MCF 10A (cell line): Measurements from ENCODE around the gene GPSM3. TPM values are rescaled to one million over a fixed set of nuclear protein-coding genes. Genes with fewer than 3 reads are reported as not detected.

Source experiments
- BruUV-seq: library from RNA; stranded (reverse); fragments of 400-500 nt; replicated peaks from 2 replicates; lab custom pipeline; 2021; lab: Mats Ljungman, UMichigan
- CTCF ChIA-PET: fragments of 300-600 bp; sonication (Branson Sonifier 250); formaldehyde crosslinking; extraction: SDS; loops from one replicate; lab custom pipeline; 2021; ENCODE audit warnings: antibody characterized with exemption, inconsistent platforms; lab: Yijun Ruan, JAX
- POLR2A ChIA-PET: fragments of 300-600, 350-650 bp; sonication (Branson Sonifier 250); formaldehyde crosslinking; extraction: SDS; loops from one replicate; lab custom pipeline; 2020; ENCODE audit warnings: antibody characterized with exemption, inconsistent platforms; lab: Yijun Ruan, JAX
- DNase-seq: peaks from one replicate; pipeline ENCODE4 v3.0.0-alpha.2; 2018; ENCODE audit not compliant: unreplicated experiment
- H3K27ac Mint-ChIP-seq: one replicate; pipeline ENCODE4 v1.8.0; 2022; ENCODE audit warnings: mild to moderate bottlenecking, low read depth, mixed read lengths; ENCODE audit not compliant: unreplicated experiment
- H3K27me3 Mint-ChIP-seq: one replicate; pipeline ENCODE4 v1.8.0; 2022; ENCODE audit warnings: mixed read lengths; ENCODE audit not compliant: insufficient read depth, unreplicated experiment
- H3K36me3 Mint-ChIP-seq: one replicate; pipeline ENCODE4 v1.8.0; 2022; ENCODE audit warnings: mild to moderate bottlenecking, moderate library complexity, mixed read lengths; ENCODE audit not compliant: insufficient read depth, unreplicated experiment
- H3K4me1 Mint-ChIP-seq: one replicate; pipeline ENCODE4 v1.8.0; 2022; ENCODE audit warnings: mixed read lengths; ENCODE audit not compliant: insufficient read depth, unreplicated experiment
- H3K4me3 Mint-ChIP-seq: one replicate; pipeline ENCODE4 v1.8.0; 2022; ENCODE audit warnings: mild to moderate bottlenecking, moderate library complexity, mixed read lengths; ENCODE audit not compliant: unreplicated experiment
- H3K9me3 Mint-ChIP-seq: one replicate; pipeline ENCODE4 v1.8.0; 2022; ENCODE audit warnings: mixed read lengths; ENCODE audit not compliant: unreplicated experiment
- CTCF ChIP-seq: fragments of 200-600 bp; IDR thresholded peaks from one replicate; pipeline ENCODE4 v1.8.0; 2022; ENCODE audit warnings: antibody characterized with exemption, mild to moderate bottlenecking; ENCODE audit not compliant: unreplicated experiment
- intact Hi-C: fragments of 100-400 bp; cut with micrococcal nuclease; formaldehyde crosslinking; loops from 2 replicates; pipeline ENCODE4 v1.14.1; 2022
- total RNA-seq: library from RNA; stranded (reverse); gene quantifications from 2 replicates; pipeline ENCODE4 v1.2.3, GENCODE V29; 2022

The GPSM3 gene
- total RNA-seq, 1 experiment from 2014 or later: 0.84 TPM

- Mint-ChIP-seq H3K36me3 (peaks cover 70% of the 10 kb centered on the region), H3K4me3 (no peak within 1 kb of the TSS), H3K9me3 (no peaks in the 10 kb centered on the region), H3K27me3 (no peaks in the 10 kb centered on the region), H3K4me1 (peaks cover 41% of the 10 kb centered on the region), H3K27ac (no peak within 1 kb of the TSS)
- no peak for DNase-seq
- no peak for TF ChIP-seq CTCF
- ChIA-PET CTCF (no interaction called here), POLR2A (no interaction called here)
- no TSS peak for BruUV-seq
- intact Hi-C loops: no loop called here
These were observed 8.3 kb downstream of the GPSM3 start, which contains the start of gene AGER for GRCh38 chr6:32184084-32184640. TSS of gene AGER (minus strand) at chr6:32184253. CDS start at chr6:32184222, 31 bp downstream.

- H3K27ac Mint-ChIP-seq: no peak overlapping the region
- H3K4me3 Mint-ChIP-seq: no peak overlapping the region
- ChIA-PET POLR2A (no interaction called here), CTCF (interaction anchor here (0.7 kb wide), 1 partner anchor 9 kb away, joined by 3 read pairs; no protein-coding TSS in a partner anchor)
- TF ChIP-seq CTCF: no peak
- H3K27me3 Mint-ChIP-seq: no peaks in the 10 kb centered on the region
- H3K36me3 Mint-ChIP-seq: peaks cover 76% of the 10 kb centered on the region
- intact Hi-C loops: no loop called here
- no peaks in the 10 kb centered on the region for H3K9me3 Mint-ChIP-seq
- no TSS peak for BruUV-seq
- DNase-seq: no peak
- H3K4me1 Mint-ChIP-seq: peaks cover 41% of the 10 kb centered on the region
These were observed 8.9 kb downstream of the GPSM3 start for GRCh38 chr6:32183483-32184083.

- Mint-ChIP-seq H3K27ac (no peak overlapping the region), H3K4me3 (no peak overlapping the region), H3K9me3 (no peaks in the 10 kb centered on the region), H3K36me3 (peaks cover 78% of the 10 kb centered on the region), H3K27me3 (no peaks in the 10 kb centered on the region), H3K4me1 (peaks cover 41% of the 10 kb centered on the region)
- intact Hi-C loops: no loop called here
- CTCF ChIA-PET: interaction anchor here (0.7 kb wide), 1 partner anchor 10 kb away, joined by 3 read pairs; no protein-coding TSS in a partner anchor
- no peak for TF ChIP-seq CTCF
- no TSS peak for BruUV-seq
- DNase-seq: no peak
- POLR2A ChIA-PET: interaction anchor here (0.8 to 0.9 kb wide), 2 partner anchors 8 to 54 kb away, joined by 3 read pairs; no protein-coding TSS in a partner anchor
These were observed 9.4 kb downstream of the GPSM3 start for GRCh38 chr6:32183030-32183429.

- POLR2A ChIA-PET: interaction anchor here (0.8 to 0.9 kb wide), 3 partner anchors 8 to 53 kb away, joined by 3 read pairs; no protein-coding TSS in a partner anchor
- no peak for TF ChIP-seq CTCF
- no peak overlapping the region for H3K27ac Mint-ChIP-seq
- no peaks in the 10 kb centered on the region for H3K9me3 Mint-ChIP-seq
- intact Hi-C loops: no loop called here
- H3K4me3 Mint-ChIP-seq: no peak overlapping the region
- BruUV-seq: no TSS peak
- H3K27me3 Mint-ChIP-seq: no peaks in the 10 kb centered on the region
- peaks cover 41% of the 10 kb centered on the region for H3K4me1 Mint-ChIP-seq
- peaks cover 78% of the 10 kb centered on the region for H3K36me3 Mint-ChIP-seq
- CTCF ChIA-PET: interaction anchor here (0.8 kb wide), 1 partner anchor 15 kb away, joined by 3 read pairs; no protein-coding TSS in a partner anchor
- no peak for DNase-seq
These were observed 9.9 kb downstream of the GPSM3 start for GRCh38 chr6:32182555-32182981.
